IMR-90 (cell line): ENCODE data around the gene CPNE4. TPM values are rescaled to one million over a fixed set of nuclear protein-coding genes. Genes with fewer than 3 reads are reported as not detected.

Experiments used
- ATAC-seq: fragments of 200-7000 bp; cut with Tn5 transposase; 2 replicates; pipeline ENCODE4 v1.9.1; 2020; ENCODE audit warnings: low read depth, mild to moderate bottlenecking, moderate library complexity
- BruUV-seq: library from RNA; stranded (reverse); fragments of 400-500 nt; replicated peaks from 2 replicates; lab custom pipeline; 2021; lab: Mats Ljungman, UMichigan
- CTCF ChIA-PET: fragments of 300-600 bp; formaldehyde crosslinking; extraction: SDS; loops from one replicate; lab custom pipeline; 2021; ENCODE audit warnings: antibody characterized with exemption; lab: Yijun Ruan, JAX
- POLR2A ChIA-PET: fragments of 300-600 bp; sonication (Branson Sonifier 250); formaldehyde crosslinking; loops from one replicate; lab custom pipeline; 2022; ENCODE audit warnings: antibody characterized with exemption; ENCODE audit not compliant: unreplicated experiment; lab: Charles Lee
- DNase-seq: peaks from one replicate; pipeline ENCODE4 v3.0.0; 2013
- H2AFZ ChIP-seq: replicated peaks from 2 replicates; pipeline ENCODE3; 2013; ENCODE audit warnings: low read length, mild to moderate bottlenecking; ENCODE audit not compliant: poor library complexity
- H2AK5ac ChIP-seq: 2 replicates; pipeline ENCODE4 v1.6.1; 2013; ENCODE audit warnings: low read depth, low read length, inconsistent platforms
- H2AK9ac ChIP-seq: replicated peaks from 2 replicates; pipeline ENCODE3; 2013; ENCODE audit warnings: mild to moderate bottlenecking, low read depth, low read length, moderate library complexity; ENCODE audit not compliant: poor library complexity
- H2BK120ac ChIP-seq: 2 replicates; pipeline ENCODE4 v1.6.1; 2013; ENCODE audit warnings: low read depth, low read length, inconsistent platforms
- H2BK15ac ChIP-seq: 3 replicates; pipeline ENCODE4 v1.6.1; 2013; ENCODE audit warnings: low read depth, low read length, inconsistent platforms
- H2BK20ac ChIP-seq: 2 replicates; pipeline ENCODE4 v1.6.1; 2013; ENCODE audit warnings: low read depth, mild to moderate bottlenecking, inconsistent platforms, low read length, moderate library complexity
- H2BK5ac ChIP-seq: 2 replicates; pipeline ENCODE4 v1.6.1; 2013; ENCODE audit warnings: mild to moderate bottlenecking, low read depth, low read length, inconsistent platforms; ENCODE audit not compliant: poor library complexity, severe bottlenecking
- H3K14ac ChIP-seq: replicated peaks from 2 replicates; pipeline ENCODE4 v1.6.1; 2013; ENCODE audit warnings: low read depth, low read length, inconsistent platforms
- H3K18ac ChIP-seq: 2 replicates; pipeline ENCODE4 v1.6.1; 2013; ENCODE audit warnings: low read depth, low read length, control low read depth
- H3K23ac ChIP-seq: 2 replicates; pipeline ENCODE4 v1.6.1; 2013; ENCODE audit warnings: low read depth, low read length, inconsistent platforms
- H3K27ac ChIP-seq: 2 replicates; pipeline ENCODE4 v1.5.1; 2013; ENCODE audit warnings: mild to moderate bottlenecking, control low read depth, low read length; ENCODE audit not compliant: insufficient read depth
- H3K27me3 ChIP-seq: 2 replicates; pipeline ENCODE4 v1.6.1; 2013; ENCODE audit warnings: low read length; ENCODE audit not compliant: control insufficient read depth, insufficient read depth
- H3K36me3 ChIP-seq: 2 replicates; pipeline ENCODE4 v1.6.1; 2013; ENCODE audit warnings: low read length, mixed read lengths; ENCODE audit not compliant: control insufficient read depth, insufficient read depth
- H3K4ac ChIP-seq: 2 replicates; pipeline ENCODE4 v1.6.1; 2013; ENCODE audit warnings: low read depth, low read length, inconsistent platforms
- H3K4me1 ChIP-seq: 2 replicates; pipeline ENCODE4 v1.6.1; 2013; ENCODE audit warnings: low read length, mixed read lengths; ENCODE audit not compliant: control insufficient read depth, insufficient read depth
- H3K4me2 ChIP-seq: 2 replicates; pipeline ENCODE4 v1.6.1; 2013; ENCODE audit warnings: low read depth, mild to moderate bottlenecking, control low read depth, low read length, moderate library complexity
- H3K4me3 ChIP-seq: 2 replicates; pipeline ENCODE4 v1.5.1; 2013; ENCODE audit warnings: low read depth, mild to moderate bottlenecking, control low read depth, low read length, moderate library complexity; ENCODE audit not compliant: insufficient read depth
- H3K56ac ChIP-seq: 2 replicates; pipeline ENCODE4 v1.6.1; 2013; ENCODE audit warnings: low read length, inconsistent platforms; ENCODE audit not compliant: insufficient read depth; ENCODE audit errors: extremely low read depth
- H3K79me1 ChIP-seq, 2 experiments: 2 replicates each; pipeline ENCODE4 v1.6.1; 2013; ENCODE audit warnings: low read length in 2 of 2, inconsistent platforms in 1 of 2, low read depth in 1 of 2
- H3K9ac ChIP-seq: 2 replicates; pipeline ENCODE4 v1.6.1; 2013; ENCODE audit warnings: low read depth, low read length, control low read depth
- H3K9me1 ChIP-seq: 2 replicates; pipeline ENCODE4 v1.6.1; 2013; ENCODE audit warnings: low read length, inconsistent platforms; ENCODE audit not compliant: insufficient read depth
- H3K9me3 ChIP-seq: 2 replicates; pipeline ENCODE4 v1.6.1; 2013; ENCODE audit warnings: low read length; ENCODE audit not compliant: control insufficient read depth, insufficient read depth
- H4K20me1 ChIP-seq: 2 replicates; pipeline ENCODE4 v1.6.1; 2013; ENCODE audit warnings: low read length, inconsistent platforms; ENCODE audit not compliant: insufficient read depth
- H4K5ac ChIP-seq: 2 replicates; pipeline ENCODE4 v1.6.1; 2013; ENCODE audit warnings: mild to moderate bottlenecking, low read depth, low read length, control low read depth
- H4K8ac ChIP-seq, 2 experiments: 2 replicates each; pipeline ENCODE4 v1.6.1; 2013; ENCODE audit warnings: low read depth in 2 of 2, low read length in 2 of 2, control low read depth in 1 of 2, inconsistent platforms in 1 of 2
- H4K91ac ChIP-seq: 2 replicates; pipeline ENCODE4 v1.6.1; 2013; ENCODE audit warnings: low read depth, low read length, inconsistent platforms; ENCODE audit not compliant: insufficient read depth
- CEBPB ChIP-seq: IDR thresholded peaks from 2 replicates; pipeline ENCODE4 v1.6.1; 2012; ENCODE audit warnings: low read depth, low read length, improper control_type of control experiment
- FOS ChIP-seq: fragments of 150-350 bp; IDR thresholded peaks from 2 replicates; pipeline ENCODE4 v1.6.1; 2016; ENCODE audit warnings: low read depth, low read length
- MAFK ChIP-seq: IDR thresholded peaks from 2 replicates; pipeline ENCODE4 v1.6.1; 2012; ENCODE audit warnings: low read depth, low read length, improper control_type of control experiment
- MAZ ChIP-seq: IDR thresholded peaks from 2 replicates; pipeline ENCODE4 v1.6.1; 2012; ENCODE audit warnings: low read depth, mild to moderate bottlenecking, low read length, improper control_type of control experiment, moderate library complexity, borderline replicate concordance
- RFX5 ChIP-seq: IDR thresholded peaks from 2 replicates; pipeline ENCODE4 v1.8.0; 2012; ENCODE audit warnings: low read depth, mild to moderate bottlenecking, low read length, moderate library complexity
- SMC3 ChIP-seq: fragments of 150-350 bp; IDR thresholded peaks from 2 replicates; pipeline ENCODE4 v1.6.1; 2016; ENCODE audit warnings: low read depth, mild to moderate bottlenecking, antibody characterized with exemption, low read length, moderate library complexity
- WGBS, 2 experiments: methylation state at CpG; one replicate each; pipeline versions ENCODE4 v1.1.5 to v1.1.7; 2013; ENCODE audit warnings: missing lambda C conversion rate in 2 of 2; ENCODE audit not compliant: insufficient read length in 1 of 2; ENCODE audit errors: extremely low coverage in 2 of 2; 5-methylcytosine and 5-hydroxymethylcytosine counted together
- dilution Hi-C: fragments of 300-500 bp; cut with HindIII; formaldehyde crosslinking; loops from one replicate; pipeline ENCODE4 v1.14.3; 2018; ENCODE audit warnings: low sequenced_read_pairs; ENCODE audit not compliant: unreplicated experiment
- in situ Hi-C: fragments of 300-500 bp; cut with MboI; formaldehyde crosslinking; loops from 3 replicates; pipeline ENCODE4 v1.14.3; 2019; ENCODE audit warnings: low sequenced_read_pairs, inconsistent platforms, mixed read lengths
- intact Hi-C: fragments of 100-400 bp; cut with micrococcal nuclease; formaldehyde crosslinking; loops from 2 replicates; pipeline ENCODE4 v1.10.0; 2022
- polyA plus RNA-seq, 3 experiments: library from polyadenylated mRNA; depleted of rRNA; stranded (reverse); fragments of >200 nt; gene quantifications; 2 replicates each; pipeline ENCODE4 v1.2.3, GENCODE V29; 2012; ENCODE audit warnings: low replicate concordance in 1 of 3
- total RNA-seq: library from RNA; depleted of rRNA; stranded (reverse); fragments of >200 nt; gene quantifications from 2 replicates; pipeline ENCODE4 v1.2.3, GENCODE V29; 2012

The CPNE4 gene
- total and polyA plus RNA-seq, 2 of the 4 experiments (the other 2 are of a cell fraction): not detected

- WGBS, 2 experiments: no CpG with 5 or more reads among the region's 1 CpG
Measured at GRCh38 chr3:131729643-131730017, 305.2 kb downstream of the CPNE4 start.

More at GRCh38 chr3:131729643-131730017, 305.2 kb downstream of the CPNE4 start:
- H3K9me1 ChIP-seq: no peaks in the 10 kb centered on the region
- no peak overlapping the region for H4K91ac ChIP-seq
- no peak overlapping the region for H3K4ac ChIP-seq
- H3K9me3 ChIP-seq: no peaks in the 10 kb centered on the region
- no peak overlapping the region for H3K18ac ChIP-seq
- no peak overlapping the region for H2BK5ac ChIP-seq
- H3K56ac ChIP-seq: no peak overlapping the region
- H3K4me3 ChIP-seq: no peak overlapping the region
- no peak overlapping the region for H3K4me2 ChIP-seq
- no peak for DNase-seq
- no peak overlapping the region for H4K5ac ChIP-seq
- intact Hi-C loops (no loop called here), in situ Hi-C loops (no loop called here), dilution Hi-C loops (no loop called here)
- H2AK5ac ChIP-seq: no peak overlapping the region
- POLR2A ChIA-PET: no interaction called here
- TF ChIP-seq MAZ (no peak), SMC3 (no peak), CEBPB (no peak), MAFK (no peak), RFX5 (no peak), FOS (no peak)
- H3K23ac ChIP-seq: no peak overlapping the region
- no peak overlapping the region for H3K14ac ChIP-seq
- no peaks in the 10 kb centered on the region for H3K79me1 ChIP-seq
- no peaks in the 10 kb centered on the region for H3K36me3 ChIP-seq
- H3K4me1 ChIP-seq: no peaks in the 10 kb centered on the region
- H3K27ac ChIP-seq: no peak overlapping the region
- no TSS peak for BruUV-seq
- no peaks in the 10 kb centered on the region for H4K20me1 ChIP-seq
- no peak overlapping the region for H3K9ac ChIP-seq
- H4K8ac ChIP-seq: no peak overlapping the region
- ATAC-seq: no peak
- CTCF ChIA-PET: interaction anchor here (0.6 kb wide), 1 partner anchor 1469 kb away, joined by 3 read pairs; no protein-coding TSS in a partner anchor
- H2BK120ac ChIP-seq: no peak overlapping the region
- H2AFZ ChIP-seq: no peak overlapping the region
- no peaks in the 10 kb centered on the region for H3K27me3 ChIP-seq
- no peak overlapping the region for H2BK15ac ChIP-seq
- H2BK20ac ChIP-seq: no peak overlapping the region
- H2AK9ac ChIP-seq: no peak overlapping the region
